SKM-1 treated with dmso at 0.1 percent for 144 hours (cell line): ENCODE data around the gene CRACDL.
A peak's percentile ranks its signal among the peaks of the same experiment; 100 is the strongest.

Experiments used
- DNase-seq: peaks from one replicate; lab custom pipeline; 2025; ENCODE audit not compliant: unreplicated experiment; lab: John Stamatoyannopoulos, UW

CRACDL gene

DNA sequence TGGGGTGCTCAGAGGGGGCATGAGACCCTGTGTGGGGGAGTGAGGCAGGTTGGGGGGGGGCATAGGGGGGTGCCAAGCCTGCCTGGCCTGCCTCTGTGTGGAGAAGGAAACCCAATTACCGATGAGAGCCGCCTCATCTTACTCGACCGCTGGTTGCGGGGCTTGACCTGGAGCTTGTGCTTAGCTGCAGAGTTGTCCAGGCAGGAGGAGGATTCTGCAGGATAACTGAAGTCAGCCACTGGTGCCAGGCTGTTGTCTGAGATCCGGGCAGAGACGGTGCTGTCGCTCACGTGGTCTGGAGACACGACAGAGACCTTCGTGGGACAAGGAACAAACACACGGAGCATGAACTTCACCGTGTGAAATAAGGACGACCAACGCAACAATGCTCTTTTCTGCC lies 109.2 kb downstream of the CRACDL start:
- no peak for DNase-seq

DNA sequence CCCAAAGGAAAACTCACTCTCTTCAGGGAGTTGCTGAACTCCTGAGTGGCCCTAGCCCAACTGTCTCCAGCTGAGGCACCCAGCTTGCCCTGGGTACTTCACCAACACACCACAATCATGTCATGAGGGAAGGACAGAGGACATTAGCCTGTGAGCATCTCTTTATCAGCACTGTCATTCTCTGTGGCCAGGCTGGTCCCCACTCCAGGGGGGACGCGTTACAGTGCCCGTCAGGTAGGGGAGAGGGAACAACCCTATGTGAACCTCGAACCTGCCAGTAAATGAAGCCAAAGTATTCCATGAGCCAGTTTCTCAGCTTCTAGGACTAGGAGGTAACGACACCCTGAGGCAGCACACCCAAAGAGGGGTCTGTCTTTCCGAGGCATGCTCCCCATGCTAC lies 110.2 kb downstream of the CRACDL start:
- no peak for DNase-seq

DNA sequence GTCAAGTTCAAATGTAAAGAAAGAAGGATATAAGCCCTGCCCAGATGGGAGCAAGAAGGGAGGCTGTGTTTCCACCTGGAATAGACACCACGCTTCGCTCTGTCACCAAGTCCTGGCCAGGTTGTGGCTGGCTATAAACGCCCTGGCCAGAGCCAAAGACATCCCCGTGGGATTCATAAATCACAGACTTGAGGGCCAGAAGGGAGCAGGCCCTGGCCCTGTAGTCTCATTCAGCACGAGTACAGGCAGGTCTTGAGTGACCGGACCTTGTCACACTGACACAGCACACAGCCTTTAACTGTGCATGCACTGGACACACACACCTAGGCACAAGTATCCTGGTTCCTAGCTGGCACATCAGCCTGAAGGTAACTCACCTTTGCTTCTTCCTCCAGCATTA lies 110.6 kb downstream of the CRACDL start:
- no peak for DNase-seq

DNA sequence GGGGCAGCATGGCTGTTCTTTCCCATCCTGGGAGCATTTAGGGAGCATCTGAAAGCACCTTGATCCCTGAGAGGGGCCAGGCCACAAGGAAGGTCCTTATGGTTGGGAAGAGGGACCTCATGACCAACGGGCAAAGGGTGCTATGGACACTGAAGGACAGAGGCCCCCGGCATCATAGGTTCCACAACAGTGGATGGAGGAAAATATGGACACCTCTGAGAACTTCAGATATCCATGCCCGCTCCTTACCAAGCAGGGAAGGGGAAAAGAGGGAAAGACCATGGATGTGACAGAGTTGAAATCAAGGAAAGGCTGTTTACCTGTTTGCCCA lies 111.0 kb downstream of the CRACDL start:
- DNase-seq: no peak

DNA sequence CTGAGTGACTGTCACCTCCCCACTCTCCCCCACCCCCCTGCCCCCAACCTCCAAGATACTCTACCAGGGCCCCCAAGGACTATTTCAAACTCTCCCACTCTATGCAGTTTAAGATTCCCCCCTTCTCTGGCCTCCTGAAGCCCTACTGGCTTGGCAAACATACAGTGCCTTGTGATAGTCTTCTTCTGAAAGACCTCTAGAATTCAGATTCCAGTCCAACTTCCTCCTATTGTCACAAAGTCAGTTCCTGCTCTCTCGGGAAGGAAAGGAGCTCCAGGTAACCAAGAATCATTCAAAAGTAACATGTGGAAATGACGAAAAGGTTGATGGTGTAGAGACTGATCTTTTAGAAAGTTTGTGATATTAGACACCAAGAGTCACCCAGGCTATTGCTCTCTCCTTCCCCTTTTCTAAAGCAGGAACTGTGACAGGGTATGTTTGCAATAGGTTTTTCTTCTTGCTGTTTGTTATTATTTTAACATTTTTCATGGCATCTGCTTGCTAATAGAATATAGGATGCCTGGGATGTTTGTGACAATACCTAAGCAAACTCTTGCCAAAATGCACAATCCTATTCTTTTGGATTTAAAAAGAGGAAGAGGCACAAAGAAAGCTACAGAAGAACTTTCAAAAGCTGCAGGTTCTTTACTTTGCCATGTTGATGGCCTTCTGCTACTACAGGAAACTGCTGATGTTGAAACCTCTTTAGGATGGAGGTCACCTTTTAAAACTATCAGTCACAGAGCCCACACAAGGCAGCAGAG lies 111.6 kb downstream of the CRACDL start:
- peak; percentile 86 for DNase-seq

DNA sequence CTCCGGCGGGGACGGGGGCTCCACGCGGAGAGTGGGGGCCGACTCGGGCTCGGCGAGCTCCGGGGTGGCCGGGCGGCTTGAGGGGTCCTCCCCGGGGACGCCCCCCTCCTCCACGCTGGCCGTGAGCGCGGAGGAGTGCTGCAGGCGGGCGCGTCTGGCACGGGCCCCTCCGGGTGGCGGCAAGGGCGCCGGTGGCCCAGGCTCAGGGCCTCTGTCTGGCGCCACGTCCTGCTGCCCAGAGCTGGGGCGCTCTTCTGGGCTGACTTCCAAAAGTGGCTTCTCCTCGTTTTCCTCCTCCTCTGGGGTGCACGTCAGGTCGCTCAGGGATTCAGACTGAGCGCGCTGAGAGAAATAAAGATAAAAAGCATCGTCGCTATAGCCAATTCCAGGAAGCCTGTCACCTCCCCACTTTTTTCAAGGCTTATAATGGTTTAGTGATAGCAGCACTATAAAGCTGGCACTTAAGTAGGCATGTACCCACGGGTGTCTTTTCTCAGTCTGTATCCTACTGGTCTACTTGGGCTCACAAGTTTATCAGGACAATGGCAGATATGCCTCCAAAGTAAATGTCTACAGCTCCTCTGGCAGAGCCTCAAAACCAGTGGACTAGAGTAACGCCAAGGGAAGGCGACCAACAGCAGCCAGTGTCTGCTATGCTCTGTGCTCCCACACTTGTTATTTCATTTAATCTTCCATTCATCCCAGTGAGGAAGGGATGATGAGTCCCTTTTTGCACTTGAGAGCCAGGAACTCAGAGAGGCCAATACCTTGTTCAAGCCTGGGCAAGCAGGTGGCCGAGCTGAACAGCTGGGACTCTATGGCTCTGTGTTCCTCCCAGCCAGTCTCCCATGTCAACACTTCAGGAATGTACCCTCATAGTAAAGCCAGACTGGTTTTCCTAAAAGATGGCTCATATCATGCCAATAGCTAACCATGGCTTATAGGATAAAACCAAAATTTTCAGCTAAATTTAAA lies 112.5 kb downstream of the CRACDL start:
- no peak for DNase-seq

DNA sequence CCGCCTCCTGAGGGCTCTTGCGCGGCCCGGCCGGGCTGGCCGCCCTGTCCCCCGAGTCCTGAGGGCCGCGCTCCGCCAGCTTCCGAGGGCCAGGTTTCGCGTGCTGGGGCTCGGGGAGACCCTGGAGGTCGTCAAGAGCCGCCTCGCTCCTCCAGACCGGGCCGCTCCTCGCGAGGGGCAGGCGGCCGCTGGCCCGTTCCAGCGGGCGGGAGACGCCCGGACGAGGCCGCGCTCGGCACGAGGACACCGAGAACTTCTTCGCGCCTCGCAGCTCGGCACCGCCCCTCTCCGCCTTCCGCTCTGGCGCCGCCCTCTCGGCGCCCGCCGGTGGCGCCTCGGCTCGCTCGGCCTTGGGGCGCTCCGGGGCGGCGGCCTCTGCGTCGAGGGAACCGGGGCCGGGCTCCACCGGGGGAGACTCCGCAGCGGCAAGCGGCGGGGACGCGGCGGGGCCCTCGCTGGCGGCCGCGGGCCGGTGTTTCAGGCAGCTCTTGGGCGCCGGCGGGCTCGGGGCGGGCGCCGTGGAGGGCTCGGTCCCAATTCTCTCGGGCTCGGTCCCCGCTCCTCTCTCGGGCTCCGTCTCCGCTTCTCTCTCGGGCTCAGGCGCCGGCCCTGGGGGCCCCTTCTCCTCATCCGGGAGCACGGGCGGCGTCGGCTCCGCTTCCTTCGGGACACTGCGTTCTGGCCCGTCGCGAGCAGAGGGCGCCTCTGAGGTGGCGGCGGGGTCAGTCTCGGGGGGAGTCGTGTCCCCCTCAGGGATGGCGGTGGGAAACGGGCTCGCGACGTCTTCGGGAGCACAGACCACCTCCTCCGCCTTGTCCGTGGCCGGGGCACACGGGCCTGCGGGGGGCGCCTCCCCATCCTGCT lies 113.5 kb downstream of the CRACDL start:
- no peak for DNase-seq

DNA sequence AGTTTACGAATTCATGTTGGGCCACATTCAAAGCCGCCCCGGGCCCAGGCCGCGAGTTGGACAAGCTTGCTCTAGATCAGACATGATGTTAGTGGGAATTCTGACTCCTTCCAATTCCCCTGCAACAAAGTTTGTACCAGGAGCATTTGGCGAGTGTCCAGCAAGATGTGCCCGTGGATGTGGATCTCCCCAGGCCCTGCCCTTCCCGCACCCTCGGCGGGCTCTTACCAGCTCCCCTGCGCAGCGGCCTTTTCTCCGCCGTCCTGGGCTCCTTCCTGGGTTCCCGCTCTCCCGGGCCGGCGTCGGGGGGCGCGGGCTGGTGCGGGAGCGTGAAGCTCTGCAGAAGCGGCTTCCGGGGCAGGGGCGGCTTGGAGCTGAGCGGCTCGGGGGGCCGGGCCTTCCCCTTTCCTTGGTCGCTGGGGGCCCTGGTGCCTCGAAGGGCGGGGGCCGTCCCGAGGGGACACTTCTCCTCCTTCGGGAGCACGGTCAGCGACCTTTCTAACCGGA lies 114.3 kb downstream of the CRACDL start:
- DNase-seq: no peak

DNA sequence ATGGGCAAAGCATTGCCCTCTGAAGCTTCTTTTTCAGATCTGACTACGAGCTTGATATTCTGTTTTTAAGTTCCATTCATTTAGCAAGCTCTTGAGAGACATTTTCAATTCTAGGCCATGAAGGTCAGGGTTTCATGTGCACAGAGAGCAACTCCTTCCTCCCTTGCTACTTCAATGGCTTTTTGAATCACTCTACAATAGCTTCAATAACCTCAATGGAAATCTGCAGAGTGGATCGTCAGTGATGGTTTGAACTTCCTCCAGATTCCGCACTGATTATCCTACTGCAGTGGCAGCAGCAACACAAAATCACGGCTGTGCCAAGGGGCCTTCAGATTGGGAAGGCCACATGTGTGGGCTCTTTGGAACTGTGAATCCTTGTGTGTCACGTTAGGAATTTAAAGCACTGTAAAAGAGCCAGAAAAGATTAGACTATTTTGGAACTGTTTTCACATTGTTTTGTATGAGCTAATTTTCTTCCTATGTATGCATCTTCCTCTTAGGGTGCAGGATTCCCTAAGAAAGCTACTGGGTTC lies 116.7 kb downstream of the CRACDL start:
- no peak for DNase-seq

DNA sequence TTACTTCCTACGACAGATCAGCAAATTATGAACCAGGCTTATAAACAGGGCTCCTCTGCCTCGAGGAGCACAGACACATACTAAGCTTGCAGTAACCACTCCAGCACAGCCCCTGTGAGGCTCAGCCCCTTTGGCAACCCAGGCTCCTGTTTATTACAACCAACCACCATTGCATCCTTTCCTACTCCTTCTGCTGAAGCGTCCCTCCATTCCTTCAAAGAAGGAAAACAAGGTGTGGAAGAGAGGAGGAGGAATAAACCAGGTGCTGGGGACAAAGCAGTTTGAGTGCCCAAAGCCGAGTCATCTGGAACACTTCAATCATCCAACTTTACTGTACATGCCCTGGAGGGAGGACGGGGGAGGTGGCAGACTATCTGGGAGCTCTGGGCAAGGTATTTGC lies 117.9 kb downstream of the CRACDL start:
- DNase-seq: no peak

DNA sequence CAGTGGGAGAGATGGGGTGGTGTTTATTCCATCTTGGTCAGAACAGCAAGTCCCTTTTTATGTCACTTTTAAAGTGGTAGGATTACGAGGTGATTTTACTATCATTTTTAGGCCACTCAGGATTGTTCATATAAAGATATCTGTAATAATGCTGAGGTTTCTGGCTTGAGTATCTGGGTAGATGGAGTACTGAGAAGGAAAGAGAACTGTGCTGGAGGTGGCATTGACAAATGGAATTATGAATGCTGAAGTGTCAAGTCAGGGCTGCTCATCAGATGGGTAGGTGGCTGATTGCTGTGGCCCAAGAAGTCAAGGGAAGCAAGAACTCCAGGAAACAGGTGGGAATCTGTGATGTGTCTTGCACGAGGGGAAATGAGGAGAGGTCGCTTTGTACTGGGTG lies 119.7 kb downstream of the CRACDL start:
- no peak for DNase-seq

DNA sequence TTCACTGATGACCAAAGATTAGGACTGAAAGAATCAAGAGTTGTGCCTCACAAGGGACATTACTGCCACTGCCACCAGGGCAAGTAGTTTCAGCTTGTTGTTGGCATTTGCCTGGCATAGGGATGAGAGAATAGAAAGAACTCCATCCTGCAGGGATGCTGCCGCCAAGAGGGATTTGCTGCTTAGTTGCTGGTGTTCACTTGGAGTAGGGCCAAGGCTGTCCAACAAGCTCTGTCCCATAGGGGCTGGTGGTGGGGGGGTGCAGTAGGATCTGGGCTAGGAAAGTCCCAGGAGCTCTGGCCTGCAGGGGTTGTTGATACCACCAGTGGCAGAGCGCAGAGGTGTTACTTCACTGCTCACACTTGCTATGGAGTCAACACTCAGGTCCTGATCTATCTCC lies 120.2 kb downstream of the CRACDL start:
- no peak for DNase-seq

DNA sequence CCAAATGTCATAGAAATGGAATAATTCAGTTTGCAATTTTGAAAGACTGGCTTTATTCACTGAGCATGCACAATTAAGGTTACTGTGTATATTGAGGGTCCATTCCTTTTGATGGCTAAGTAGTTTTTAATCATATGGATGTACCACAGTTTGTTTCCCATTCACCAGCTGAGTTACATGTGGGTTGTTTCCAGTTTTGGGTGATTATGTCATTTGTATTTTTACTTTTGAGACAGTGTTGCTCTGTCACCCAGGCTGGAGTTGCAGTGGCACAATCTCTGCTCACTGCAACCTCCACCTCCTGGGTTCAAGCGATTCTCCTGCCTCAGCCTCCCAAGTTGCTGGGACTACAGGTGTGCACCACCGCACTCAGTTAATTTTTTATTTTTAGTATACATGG lies 124.3 kb downstream of the CRACDL start:
- no peak for DNase-seq

DNA sequence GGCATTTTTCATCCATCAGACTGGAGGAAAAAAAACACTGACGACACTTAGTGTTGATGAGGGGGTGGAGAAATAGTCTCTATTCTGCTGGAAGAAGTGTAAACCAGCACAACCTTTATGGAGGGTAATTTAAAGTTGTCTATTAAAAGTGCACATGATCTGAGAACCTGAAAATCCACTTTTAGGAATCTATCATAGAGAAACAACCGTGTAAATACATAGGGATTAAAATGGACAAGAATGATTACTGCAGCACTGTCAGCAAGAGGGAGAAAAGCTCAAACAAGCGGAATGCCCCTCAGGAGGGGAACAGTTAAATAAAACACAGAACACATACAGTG lies 125.5 kb downstream of the CRACDL start:
- no peak for DNase-seq

DNA sequence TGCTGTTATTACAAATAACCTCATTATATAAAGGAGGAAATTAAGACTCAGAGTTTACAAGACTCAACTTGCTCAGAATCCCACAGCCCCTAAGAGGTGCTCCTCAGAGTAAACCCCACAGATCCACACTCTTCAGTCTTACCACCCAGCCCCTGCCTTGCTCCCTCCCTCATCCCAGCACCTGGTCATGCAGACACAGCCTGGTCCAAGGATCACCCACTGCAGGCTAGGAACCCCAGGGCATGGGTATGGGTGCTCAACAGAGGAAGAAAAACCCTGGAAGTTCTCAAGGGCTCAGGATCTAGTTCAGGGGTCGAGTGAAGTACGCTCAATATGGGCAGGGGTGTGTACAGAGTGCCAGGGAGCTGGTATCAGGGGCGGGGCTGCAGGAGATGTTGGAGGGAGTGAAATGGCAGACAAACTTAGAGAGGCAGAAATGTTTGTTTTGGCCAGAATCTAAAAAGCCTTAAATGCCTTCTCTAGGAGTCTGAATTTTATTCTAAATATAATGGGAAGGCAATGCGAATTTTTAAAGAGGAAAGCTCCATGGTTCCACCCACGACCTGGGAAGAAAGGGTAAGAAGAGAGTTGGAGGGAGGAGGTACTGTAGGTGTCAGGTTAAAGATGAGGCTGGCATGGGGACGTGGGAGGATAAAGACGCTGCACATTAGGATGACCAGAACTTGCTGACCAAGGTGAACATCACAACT lies 126.0 kb downstream of the CRACDL start:
- no peak for DNase-seq

DNA sequence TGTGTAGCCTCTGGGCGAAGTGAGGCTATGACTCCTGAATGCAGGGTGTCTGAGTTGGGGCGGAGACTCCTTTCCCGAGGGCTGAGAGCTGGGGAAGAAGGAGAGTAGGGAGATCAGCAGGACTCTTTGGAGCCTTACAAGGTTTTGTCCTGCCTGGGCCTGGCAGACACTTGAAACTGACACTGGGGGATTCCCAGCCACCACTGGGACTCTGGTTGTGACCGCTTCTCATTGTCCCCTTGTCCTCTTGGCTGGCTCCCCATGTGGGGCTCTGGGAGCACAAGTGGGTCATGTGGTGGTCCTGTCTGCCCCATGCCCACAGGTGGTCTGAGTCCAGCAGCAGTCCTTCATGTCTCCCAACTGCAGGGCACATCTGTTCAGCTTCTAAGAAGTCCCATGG lies 126.9 kb downstream of the CRACDL start:
- DNase-seq: no peak

DNA sequence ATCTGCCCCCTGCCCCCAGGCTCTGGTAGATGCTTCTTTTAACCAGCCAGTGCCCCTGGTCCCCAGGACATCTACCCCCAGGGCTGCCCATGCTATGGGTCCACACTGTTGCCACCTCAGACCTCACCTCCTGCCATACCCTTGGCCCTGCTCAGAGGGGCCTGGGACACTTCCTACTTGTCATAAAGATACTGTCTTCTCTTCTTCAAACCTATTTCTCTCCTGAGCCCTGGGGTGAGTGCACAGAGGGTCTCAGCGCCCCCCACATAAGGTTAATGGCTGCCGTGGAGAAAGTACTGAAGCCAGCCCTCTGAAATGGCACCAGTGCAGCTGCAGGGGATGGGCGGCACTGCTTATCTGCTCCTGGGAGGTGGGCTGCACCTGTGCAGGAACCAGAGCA lies 127.5 kb downstream of the CRACDL start:
- DNase-seq: no peak

DNA sequence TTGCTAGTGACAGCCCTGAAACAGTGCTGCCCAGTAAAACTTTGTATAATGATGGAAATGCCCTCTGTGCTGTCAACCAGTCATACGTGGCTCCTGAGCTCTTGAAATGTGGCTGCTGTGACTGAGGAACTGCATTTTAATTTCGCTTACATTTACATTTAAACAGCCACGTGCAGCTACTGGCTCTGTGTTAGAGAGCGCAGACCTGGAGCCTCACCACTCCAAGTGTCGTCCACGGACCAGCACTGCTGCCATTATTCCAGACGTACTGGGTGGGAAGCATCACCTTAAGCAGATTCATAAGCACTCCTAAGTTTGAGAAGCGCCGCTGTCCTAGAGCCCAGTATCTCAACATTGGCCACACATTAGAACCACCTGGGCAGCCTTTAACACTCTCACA lies 128.1 kb downstream of the CRACDL start:
- no peak for DNase-seq

DNA sequence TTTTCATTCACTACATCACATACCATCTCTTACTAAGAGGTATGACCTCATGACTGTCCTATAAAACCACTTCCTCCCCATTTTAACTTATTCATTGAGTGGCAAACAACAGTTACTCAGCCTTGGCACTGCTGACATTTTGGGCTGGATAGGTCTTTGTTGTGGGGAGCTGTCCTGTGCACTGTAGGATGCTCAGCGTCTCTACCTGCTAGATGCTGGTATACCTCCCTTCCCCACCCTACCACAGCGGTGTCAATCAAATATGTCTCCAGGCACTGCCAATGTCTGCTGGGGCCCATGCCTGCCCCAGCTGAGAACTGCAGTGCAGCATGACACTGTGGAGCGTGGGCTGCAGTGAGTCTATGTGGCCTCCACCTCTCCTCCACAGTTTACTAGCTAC lies 128.8 kb downstream of the CRACDL start:
- peak; percentile 27 for DNase-seq

DNA sequence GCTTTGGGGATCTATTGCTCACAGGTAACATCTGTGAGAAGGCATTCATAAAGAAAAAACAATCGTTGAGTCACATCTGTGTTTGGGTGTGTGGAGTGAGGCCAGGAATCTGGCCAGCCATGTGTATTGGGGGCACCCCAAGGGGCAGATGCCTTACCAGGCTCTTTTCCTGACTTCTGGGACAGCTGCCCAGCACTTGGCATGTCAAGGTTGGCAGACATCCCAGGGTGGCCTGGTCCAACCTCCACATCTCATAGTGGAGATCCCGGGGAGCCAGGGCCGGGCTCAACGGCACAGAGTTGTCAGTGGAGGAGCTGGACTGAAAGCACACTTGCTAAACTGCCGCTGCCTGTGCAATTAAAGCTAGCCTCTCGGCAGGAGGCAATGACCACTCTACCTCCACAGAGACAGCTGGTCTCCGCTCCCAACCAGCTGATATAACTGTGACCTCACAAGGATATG lies 129.8 kb downstream of the CRACDL start:
- no peak for DNase-seq
